Type B pancreatic cell (in vitro differentiated cells): ENCODE results near the gene CPSF4. TPM values are rescaled to one million over a fixed set of nuclear protein-coding genes. Genes with fewer than 3 reads are reported as not detected.

ENCODE experiments used
- DNase-seq: peaks from one replicate; pipeline ENCODE4 v3.0.0; 2021; ENCODE audit warnings: mixed read lengths; ENCODE audit not compliant: unreplicated experiment; ENCODE audit errors: extremely low spot score
- H3K27ac Mint-ChIP-seq: 2 replicates; pipeline ENCODE4 v1.8.0; 2021; ENCODE audit warnings: mild to moderate bottlenecking, mixed read lengths
- H3K27me3 Mint-ChIP-seq: 2 replicates; pipeline ENCODE4 v1.8.0; 2021; ENCODE audit warnings: mixed read lengths
- H3K36me3 Mint-ChIP-seq: 2 replicates; pipeline ENCODE4 v1.8.0; 2021; ENCODE audit warnings: mixed read lengths
- H3K4me1 Mint-ChIP-seq: one replicate; pipeline ENCODE4 v1.8.0; 2021; ENCODE audit warnings: mixed read lengths; ENCODE audit not compliant: unreplicated experiment
- H3K4me3 Mint-ChIP-seq: 2 replicates; pipeline ENCODE4 v1.8.0; 2021; ENCODE audit warnings: mild to moderate bottlenecking, mixed read lengths
- H3K9me3 Mint-ChIP-seq: 2 replicates; pipeline ENCODE4 v1.8.0; 2021; ENCODE audit warnings: mixed read lengths
- total RNA-seq: library from RNA; stranded (reverse); gene quantifications from 2 replicates; pipeline ENCODE4 v1.2.1, GENCODE V29; 2021; ENCODE audit warnings: low replicate concordance
- TF ChIP-seq, protein P1 (sequence below): fragments of 200-600 bp; sonication (generic); conservative IDR thresholded peaks from 2 replicates; pipeline ENCODE4 v1.5.0; 2021; ENCODE audit warnings: antibody characterized with exemption, mild to moderate bottlenecking

Gene CPSF4
- total RNA-seq, 1 donor from 2014 or later = 64.1 TPM

- no peak overlapping the region for H3K27ac Mint-ChIP-seq
- peaks cover 15% of the 10 kb centered on the region for H3K36me3 Mint-ChIP-seq
- no peaks in the 10 kb centered on the region for H3K9me3 Mint-ChIP-seq
- H3K27me3 Mint-ChIP-seq = no peaks in the 10 kb centered on the region
- no peak for DNase-seq
- TF ChIP-seq, protein P1, sequence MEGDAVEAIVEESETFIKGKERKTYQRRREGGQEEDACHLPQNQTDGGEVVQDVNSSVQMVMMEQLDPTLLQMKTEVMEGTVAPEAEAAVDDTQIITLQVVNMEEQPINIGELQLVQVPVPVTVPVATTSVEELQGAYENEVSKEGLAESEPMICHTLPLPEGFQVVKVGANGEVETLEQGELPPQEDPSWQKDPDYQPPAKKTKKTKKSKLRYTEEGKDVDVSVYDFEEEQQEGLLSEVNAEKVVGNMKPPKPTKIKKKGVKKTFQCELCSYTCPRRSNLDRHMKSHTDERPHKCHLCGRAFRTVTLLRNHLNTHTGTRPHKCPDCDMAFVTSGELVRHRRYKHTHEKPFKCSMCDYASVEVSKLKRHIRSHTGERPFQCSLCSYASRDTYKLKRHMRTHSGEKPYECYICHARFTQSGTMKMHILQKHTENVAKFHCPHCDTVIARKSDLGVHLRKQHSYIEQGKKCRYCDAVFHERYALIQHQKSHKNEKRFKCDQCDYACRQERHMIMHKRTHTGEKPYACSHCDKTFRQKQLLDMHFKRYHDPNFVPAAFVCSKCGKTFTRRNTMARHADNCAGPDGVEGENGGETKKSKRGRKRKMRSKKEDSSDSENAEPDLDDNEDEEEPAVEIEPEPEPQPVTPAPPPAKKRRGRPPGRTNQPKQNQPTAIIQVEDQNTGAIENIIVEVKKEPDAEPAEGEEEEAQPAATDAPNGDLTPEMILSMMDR = no peak
- no peaks in the 10 kb centered on the region for H3K4me1 Mint-ChIP-seq
- H3K4me3 Mint-ChIP-seq = no peak overlapping the region
Measured at GRCh38 chr7:99420213-99420612, 18.5 kb upstream of the CPSF4 start.

GRCh38 chr7:99420986-99421385, 17.8 kb upstream of the CPSF4 start:
- peaks cover 12% of the 10 kb centered on the region for H3K36me3 Mint-ChIP-seq
- TF ChIP-seq, protein P1 = no peak
- H3K27me3 Mint-ChIP-seq = no peaks in the 10 kb centered on the region
- DNase-seq = no peak
- H3K9me3 Mint-ChIP-seq = no peaks in the 10 kb centered on the region
- no peaks in the 10 kb centered on the region for H3K4me1 Mint-ChIP-seq
- H3K4me3 Mint-ChIP-seq = no peak overlapping the region
- no peak overlapping the region for H3K27ac Mint-ChIP-seq

DNA sequence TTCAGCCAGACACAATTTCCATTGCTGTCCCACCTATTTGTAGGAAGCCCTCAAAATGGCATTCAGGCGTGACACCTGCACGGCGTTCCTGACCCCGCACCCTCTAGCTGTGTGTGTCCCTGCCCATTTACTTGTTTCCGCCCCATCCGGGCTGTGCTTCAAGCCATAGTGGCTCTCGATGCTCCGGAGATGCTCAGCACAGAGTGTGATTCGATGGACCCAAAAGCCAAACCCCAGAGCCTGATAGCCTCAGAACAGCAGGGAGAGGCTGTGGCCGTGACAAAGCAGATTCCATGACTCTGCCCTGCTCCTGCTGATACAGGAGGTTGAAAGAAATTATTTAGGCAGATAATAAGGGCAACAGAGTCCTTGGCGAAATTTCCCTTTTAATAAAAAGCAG, 16.6 kb upstream of the CPSF4 start:
- Mint-ChIP-seq H3K4me1 (no peaks in the 10 kb centered on the region), H3K9me3 (no peaks in the 10 kb centered on the region), H3K4me3 (no peak overlapping the region), H3K27me3 (no peaks in the 10 kb centered on the region), H3K27ac (no peak overlapping the region), H3K36me3 (peaks cover 10% of the 10 kb centered on the region)
- TF ChIP-seq, protein P1 = no peak
- DNase-seq = no peak

DNA sequence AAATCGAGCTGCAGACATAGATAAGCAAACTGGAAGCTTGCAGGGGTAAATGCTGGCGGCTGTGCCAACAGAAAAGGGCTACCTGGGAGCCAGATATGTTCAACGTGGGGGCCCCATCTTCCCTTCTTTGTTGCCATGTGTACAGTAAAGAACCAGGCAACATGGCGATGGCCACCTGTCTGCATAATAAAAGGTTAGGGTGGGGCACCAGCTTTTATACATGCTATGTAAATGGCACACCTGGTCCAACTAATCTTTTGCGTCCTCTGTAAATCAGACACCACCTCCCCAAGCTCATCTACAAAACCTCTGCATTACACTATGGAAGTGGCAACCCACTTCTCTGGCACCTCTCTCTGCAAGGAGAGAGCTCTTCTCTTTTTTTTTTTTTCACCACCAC, 16.1 kb upstream of the CPSF4 start:
- H3K36me3 Mint-ChIP-seq = peaks cover 6% of the 10 kb centered on the region
- no peaks in the 10 kb centered on the region for H3K27me3 Mint-ChIP-seq
- no peaks in the 10 kb centered on the region for H3K4me1 Mint-ChIP-seq
- DNase-seq = no peak
- TF ChIP-seq, protein P1 = no peak
- no peak overlapping the region for H3K27ac Mint-ChIP-seq
- H3K4me3 Mint-ChIP-seq = no peak overlapping the region
- no peaks in the 10 kb centered on the region for H3K9me3 Mint-ChIP-seq

DNA sequence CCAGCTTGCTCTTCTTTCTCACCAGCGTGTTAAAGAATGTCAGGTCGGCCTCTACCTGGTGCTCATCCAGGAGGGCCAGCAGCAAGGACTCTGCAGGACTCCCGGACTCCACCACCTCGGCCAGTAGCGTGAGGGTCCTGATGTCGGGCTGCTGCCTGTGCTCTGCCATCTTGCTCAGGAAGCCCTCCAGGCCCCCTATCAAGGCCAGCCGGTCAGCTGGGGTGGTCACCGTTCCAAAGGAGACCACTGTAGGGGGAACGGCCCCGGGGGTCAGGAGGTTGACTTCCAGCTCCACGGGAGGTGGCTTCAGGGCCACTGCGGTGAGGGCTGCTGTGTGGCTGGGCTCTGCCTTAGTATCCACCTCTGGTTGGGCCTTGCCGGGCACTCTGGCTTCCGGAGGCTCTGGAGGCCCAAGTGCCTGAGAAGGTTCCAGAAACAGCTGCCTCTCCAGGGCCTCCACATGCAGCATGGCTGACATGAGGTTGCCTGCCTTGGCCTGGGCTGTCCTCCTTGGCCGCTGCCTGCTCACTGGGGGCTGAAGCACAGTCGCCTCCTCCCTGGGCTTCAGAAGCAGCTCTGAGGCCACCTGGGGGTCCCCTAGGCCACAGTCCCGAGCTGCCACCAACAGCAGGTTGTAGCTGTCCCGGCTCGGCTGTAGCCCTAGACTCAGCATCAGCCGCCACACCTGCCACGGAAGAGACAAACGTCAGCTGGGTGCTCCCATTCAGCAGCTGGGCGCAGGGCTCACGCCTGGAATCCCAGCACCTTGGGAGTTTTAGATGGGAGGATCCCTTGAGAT, 13.6 kb upstream of the CPSF4 start:
- H3K4me3 Mint-ChIP-seq = no peak overlapping the region
- no peaks in the 10 kb centered on the region for H3K4me1 Mint-ChIP-seq
- peaks cover 5% of the 10 kb centered on the region for H3K36me3 Mint-ChIP-seq
- no peak overlapping the region for H3K27ac Mint-ChIP-seq
- H3K9me3 Mint-ChIP-seq = no peaks in the 10 kb centered on the region
- no peaks in the 10 kb centered on the region for H3K27me3 Mint-ChIP-seq
- TF ChIP-seq, protein P1 = no peak
- no peak for DNase-seq
